Activated CD4-positive, alpha-beta T cell treated with anti-CD3 and anti-CD28 coated beads, Interleukin-2, Interleukin-6, amounts not matched to agents 100 ng/mL and 50 ng/mL, durations not matched to agents 16 hours and 8 hours (primary cell): ENCODE measurements around the gene STAC3.
A peak's percentile ranks its signal among the peaks of the same experiment; 100 is the strongest.

ENCODE experiments used
- DNase-seq: peaks from one replicate; pipeline ENCODE4 v3.0.0-alpha.2; 2020

The STAC3 gene

DNA sequence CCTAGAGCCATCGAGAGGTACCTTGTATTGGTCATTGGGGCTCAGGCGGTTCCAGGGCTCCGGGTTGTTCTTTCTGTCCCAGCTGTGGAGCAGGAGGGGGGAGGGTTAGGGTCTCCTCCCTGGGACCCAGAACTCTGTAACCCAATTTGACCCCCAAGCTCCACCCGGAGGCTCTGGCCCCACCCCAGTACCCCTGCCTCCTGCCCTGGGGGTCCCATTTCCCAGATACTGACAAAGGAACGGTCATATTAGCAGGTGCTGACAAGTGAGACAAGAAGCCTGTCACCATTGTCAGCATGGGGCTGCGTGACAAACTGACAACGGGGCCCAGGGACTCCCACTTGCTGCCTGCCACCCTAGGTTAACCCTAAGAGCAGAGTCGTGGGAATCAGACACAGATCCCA is 15.3 kb downstream of the STAC3 start:
- DNase-seq = no peak

DNA sequence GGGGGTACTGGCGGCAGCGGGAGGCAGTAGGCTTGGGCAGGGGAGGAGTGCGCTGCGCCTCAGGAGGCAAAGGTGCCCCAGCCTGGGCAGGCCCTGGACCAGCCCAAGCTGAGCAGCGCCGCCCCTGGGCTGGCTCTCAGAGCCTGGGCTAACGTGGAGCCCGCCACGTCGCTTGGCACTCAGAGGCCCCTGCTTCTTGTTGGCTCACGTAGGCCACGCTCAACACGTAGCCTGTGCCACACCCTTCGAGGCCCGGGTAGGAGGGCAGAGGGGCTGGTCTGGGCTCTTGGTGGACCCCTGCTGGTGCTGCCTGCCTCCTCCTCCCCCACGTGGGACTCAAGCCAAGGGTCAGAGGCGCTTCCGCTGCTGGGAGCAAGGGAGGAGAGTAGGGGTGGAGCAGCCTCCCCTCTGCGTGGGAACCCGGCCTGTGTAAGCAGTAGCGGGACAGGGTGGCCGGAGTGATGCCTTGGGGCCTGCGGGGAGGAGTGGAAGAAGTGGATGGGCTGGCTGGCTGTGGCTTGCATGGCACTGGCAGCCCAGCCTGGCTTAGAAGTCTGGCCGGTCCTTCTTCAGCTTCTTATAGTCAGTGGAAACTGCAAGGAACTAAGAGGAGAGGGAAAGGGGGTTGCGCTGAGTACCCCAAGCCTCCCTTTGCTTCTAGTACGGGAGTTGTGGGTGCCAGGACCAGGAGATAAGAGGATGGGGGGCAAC is 15.8 kb downstream of the STAC3 start:
- DNase-seq = no peak

DNA sequence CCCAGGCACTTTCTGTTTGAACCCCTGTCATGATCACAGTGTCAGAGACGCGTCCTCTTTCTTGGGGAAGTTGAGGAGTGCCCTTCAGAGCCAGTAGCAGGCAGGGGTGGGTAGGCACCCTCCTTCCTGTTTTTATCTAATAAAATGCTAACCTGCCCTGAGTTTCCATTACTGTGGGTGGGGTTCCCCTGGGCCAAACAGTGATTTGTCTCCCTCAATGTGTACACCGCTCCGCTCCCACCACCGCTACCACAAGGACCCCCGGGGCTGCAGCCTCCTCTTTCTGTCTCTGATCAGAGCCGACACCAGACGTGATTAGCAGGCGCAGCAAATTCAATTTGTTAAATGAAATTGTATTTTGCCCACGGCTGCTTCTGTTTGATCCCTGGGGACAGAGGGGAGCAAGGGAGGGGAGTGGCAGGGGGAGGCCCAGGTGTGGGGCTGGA is 16.4 kb downstream of the STAC3 start:
- DNase-seq = no peak

- no peak for DNase-seq
Measured at GRCh38 chr12:57234233-57234570, 16.8 kb downstream of the STAC3 start.

GRCh38 chr12:57233357-57234232 is 17.4 kb downstream of the STAC3 start:
- no peak for DNase-seq

DNA sequence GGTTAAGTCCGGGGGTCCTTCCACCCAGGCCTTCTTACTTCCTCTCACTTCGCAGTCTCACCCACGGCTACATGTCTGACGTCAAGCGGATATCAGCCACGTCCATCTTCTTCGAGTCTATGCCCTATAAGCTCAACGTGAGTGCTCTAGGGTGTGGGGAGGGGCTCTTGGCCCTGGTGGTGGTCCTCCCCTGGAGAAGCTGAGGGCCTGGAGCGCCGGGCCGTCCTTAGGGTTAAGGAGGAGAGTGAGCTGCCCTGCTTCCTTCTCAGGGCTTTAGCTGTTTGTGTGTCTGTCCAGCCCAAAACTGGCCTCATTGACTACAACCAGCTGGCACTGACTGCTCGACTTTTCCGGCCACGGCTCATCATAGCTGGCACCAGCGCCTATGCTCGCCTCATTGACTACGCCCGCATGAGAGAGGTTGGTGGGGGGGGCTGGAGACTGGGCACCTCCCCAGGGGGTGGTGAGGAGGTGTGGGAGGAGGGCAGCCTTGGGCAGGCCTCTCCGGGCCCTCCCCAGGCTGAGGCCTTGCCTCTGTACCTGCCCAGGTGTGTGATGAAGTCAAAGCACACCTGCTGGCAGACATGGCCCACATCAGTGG is 18.7 kb downstream of the STAC3 start:
- DNase-seq = no peak

GRCh38 chr12:57231276-57232021 is 19.5 kb downstream of the STAC3 start:
- no peak for DNase-seq

DNA sequence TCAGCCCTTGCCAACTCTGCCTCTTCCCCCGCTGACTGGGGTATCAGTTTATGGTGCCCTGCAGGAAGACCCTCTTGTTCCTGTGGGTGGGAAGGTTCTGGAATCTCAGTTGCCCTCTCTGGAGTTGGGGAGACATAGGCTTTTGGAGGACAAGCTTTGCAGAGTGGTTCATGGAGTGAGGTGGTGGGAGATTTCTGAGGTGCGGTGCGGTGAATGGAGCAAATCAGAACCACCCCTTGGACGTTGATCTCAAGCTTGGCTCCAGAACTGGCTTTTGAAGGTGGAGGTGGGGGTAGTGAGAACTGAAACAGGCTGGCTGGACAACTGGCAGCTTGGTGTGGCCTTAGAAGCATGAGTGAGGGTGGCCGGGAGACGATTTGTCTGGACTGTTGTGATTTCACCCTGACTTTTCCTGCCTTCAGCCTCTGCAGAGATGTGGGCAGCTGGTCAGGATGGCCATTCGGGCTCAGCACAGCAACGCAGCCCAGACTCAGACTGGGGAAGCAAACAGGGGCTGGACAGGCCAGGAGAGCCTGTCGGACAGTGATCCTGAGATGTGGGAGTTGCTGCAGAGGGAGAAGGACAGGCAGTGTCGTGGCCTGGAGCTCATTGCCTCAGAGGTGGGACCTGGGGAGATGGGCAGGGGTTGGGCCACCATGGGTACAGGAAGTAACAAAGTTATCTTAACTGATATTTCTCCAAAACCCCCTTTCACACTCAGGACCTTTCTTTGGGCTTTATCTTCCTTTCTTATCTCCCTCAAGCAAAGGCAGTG is 20.4 kb downstream of the STAC3 start:
- DNase-seq = no peak

- DNase-seq = peak; percentile 97
Measured at GRCh38 chr12:57229634-57230380, 21.2 kb downstream of the STAC3 start, which contains the start of gene SHMT2. TSS of gene SHMT2 (plus strand) at chr12:57229711. CDS start at chr12:57229779, 68 bp downstream.

DNA sequence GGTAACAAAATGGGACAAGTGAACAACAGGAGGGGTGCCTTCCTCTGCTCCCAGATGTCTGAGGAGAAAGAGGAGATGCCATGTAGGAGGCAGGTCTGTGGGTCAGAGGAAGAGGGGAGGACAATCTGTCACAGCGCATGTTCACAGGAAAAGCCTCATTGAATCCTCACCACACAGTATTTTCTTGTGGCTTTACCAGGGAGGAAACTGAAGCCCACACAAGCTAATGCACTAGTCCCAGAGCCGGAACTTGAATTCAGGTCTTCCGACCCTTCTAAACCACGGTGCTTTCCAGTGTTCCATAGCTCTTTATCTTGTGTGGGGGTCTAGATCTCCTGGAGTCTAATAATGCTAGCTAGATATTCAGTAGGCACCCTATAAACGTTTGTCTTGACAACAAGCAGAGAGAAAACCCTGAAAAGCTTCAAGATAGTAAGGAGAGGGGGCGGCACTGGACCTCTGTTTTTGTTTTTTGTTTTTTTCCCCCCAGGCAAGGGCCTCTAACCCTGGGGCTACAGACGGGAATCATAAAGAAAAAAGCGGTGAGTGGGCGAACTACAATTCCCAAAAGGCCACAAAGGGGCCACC is 21.8 kb downstream of the STAC3 start:
- DNase-seq = peak; percentile 64

GRCh38 chr12:57227315-57228115 is 23.5 kb downstream of the STAC3 start:
- no peak for DNase-seq

DNA sequence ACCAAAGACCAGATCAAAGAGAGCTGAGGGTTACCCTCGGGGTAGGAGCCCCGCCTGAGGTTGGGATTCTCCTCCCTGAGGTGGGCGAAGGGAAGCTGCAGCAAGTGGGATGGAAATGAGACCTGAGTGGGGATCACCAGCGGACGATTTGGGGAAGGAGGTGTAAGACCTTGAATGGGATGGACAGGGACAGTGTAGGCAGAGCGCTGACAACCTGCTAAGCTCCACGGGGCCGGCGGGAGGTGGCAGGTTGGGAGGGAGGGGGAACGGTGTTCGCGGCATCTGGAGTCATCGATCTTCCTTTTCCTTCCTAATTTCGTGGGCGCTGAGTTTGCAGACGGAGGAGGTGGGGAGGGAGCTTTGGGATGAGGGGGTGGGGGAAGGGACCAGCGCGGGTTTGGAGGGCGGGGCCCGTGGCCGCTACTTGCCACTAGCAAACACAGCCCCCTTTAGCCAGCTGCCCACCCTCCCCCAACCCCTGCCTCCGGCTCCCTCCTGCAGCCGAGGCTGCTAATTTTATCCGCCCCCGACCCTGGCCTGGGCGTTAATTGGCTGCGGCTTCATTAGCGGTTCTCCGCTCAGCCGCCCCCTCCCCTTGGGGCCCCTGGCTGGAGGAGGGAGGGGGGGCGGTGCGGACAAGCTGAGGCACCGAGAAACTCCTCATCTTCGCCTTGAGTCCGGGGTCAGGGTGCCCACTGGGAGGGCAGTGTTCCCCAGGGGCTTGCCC is 24.2 kb downstream of the STAC3 start:
- no peak for DNase-seq

DNA sequence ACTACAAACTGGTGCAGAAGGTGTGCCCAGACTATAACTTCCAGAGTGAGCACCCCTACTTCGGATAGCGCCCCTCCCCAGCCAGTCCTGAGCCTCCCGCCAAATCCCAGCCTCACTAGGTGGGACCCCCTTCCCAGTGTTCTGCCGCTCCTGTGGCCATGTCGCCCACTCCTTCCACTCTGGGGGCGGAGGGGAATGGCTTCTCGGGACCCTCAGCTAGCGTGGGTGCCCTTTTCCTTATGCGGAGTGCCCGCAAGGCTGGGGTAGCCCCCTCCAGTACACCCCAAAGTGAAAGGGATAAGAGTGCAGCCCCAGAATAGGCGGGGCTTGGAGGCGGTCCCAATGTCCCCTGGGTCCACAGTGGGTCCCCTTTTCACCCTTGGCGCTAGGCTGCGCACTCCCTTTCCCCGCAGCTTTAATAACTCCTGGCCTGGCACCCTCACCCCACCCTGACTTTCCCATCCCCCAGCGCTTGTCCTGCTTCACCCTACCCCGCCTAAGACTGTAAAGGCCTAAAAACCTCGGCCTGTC is 25.2 kb downstream of the STAC3 start:
- no peak for DNase-seq

- peak; percentile 82 for DNase-seq
Measured at GRCh38 chr12:57224973-57225679, 25.9 kb downstream of the STAC3 start.

DNA sequence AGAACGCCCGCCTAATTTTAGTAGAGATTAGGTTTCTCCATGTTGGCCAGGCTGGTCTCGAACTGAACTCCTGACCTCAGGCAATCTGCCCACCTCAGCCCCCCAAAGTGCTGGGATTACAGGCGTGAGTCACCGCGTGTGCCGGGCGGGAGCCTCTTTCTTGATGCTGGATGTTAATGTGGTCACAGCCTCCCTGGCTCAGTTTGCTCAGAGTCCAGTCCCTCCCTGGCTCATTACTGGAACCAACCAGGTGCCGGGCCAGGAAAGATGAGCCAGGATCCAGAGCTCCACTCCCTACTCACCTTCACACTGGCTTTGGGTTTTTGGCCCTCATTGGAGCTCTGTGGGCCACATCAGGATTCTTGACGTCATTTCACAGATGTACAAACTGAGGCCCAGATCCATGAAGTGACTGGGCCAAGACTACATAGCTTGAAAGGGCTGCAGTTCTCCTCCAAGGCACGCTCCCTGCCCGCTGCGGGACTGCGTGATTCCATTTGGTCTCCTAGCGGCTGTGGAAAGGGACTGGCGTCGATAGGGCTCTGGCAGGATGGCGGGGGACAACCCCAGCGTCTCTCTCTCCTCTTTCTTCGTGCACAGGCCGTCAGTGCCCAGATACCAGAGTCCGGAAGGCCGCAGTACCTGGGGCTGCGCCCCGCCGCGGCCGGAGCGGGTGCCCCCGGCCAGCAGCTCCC is 26.6 kb downstream of the STAC3 start:
- no peak for DNase-seq

DNA sequence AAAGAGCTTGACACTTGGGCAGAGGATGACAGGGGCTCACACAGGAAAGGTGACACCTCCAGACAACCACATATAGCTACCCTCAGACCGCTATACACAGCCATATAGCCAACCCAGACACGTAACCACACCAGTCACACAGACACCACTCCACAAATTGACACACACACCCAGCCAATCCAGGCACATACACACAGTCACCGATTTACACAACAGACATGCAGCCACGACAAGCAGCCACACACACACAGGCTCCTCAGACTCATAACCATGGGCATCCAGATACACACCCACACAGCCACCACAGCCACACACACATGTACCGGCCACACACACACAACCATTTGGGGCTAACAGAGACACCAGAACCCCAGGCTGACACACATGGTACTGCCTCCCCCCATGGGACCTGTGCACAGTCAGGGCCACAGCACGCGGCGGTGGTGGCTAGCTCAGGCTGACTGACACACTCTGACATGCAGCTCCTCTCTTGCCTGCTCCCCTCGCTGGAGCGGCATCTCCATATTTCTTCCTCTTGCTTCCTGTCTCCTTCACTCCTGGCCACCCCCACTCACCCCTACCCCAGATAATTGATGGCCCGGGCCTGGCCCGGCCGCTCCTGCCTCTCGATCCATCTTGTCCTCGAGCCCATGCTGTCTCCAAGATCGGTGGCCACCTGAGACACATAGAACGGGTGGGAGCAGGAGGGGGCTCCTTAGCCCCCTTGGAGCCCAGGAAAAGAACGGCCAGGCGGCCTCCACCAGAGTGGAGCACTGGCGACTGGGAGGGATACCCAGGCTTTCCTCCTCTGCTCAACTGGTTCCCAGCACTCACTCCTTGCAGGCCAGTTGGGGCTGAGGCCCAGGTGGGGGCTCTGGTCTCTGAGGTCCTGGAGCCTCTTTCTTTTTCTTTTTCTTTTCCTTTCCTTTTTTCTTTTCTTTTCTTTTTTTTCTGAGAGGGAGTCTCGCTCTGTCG is 27.5 kb downstream of the STAC3 start:
- DNase-seq = no peak
